ENCODE measurements around the gene NECAP2. TPM values are rescaled to one million over a fixed set of nuclear protein-coding genes. Genes with fewer than 3 reads are reported as not detected.
A peak's percentile ranks its signal among the peaks of the same experiment; 100 is the strongest.
"Not testable (repeated sequence)": the region's sequence is repeated elsewhere in the genome, so short reads cannot be mapped to it uniquely, and the experiment has no call there.

The NECAP2 gene
- total RNA-seq, 2 experiments from 2014 or later, result 123 to 132 TPM

- peaks cover 20% of the 10 kb centered on the region for H3K4me1 Mint-ChIP-seq
- H3K27me3 Mint-ChIP-seq; H3K36me3 Mint-ChIP-seq (ENCODE audit: low read depth); H3K9me3 Mint-ChIP-seq; H3K27ac Mint-ChIP-seq; CTCF ChIA-PET; H3K4me3 Mint-ChIP-seq: not testable (repeated sequence)
- POLR2A ChIA-PET, result interaction anchor here (0.5 kb wide), 1 partner anchor 411 kb away, joined by 3 read pairs; no protein-coding TSS in a partner anchor
- peak; percentile 24 for DNase-seq
These were observed 52.4 kb downstream of the NECAP2 start for GRCh38 chr1:16492937-16493336.

GRCh38 chr1:16493731-16494130 is 53.2 kb downstream of the NECAP2 start:
- DNase-seq; POLR2A ChIA-PET; H3K27ac Mint-ChIP-seq; H3K4me3 Mint-ChIP-seq; H3K36me3 Mint-ChIP-seq (ENCODE audit: low read depth); H3K27me3 Mint-ChIP-seq; H3K9me3 Mint-ChIP-seq: not testable (repeated sequence)
- H3K4me1 Mint-ChIP-seq, result peaks cover 21% of the 10 kb centered on the region
- CTCF ChIA-PET, result interaction anchor here (0.6 kb wide), 1 partner anchor 124 kb away, joined by 3 read pairs; no protein-coding TSS in a partner anchor

GRCh38 chr1:16497474-16497904 is 57.0 kb downstream of the NECAP2 start:
- CTCF ChIA-PET, result interaction anchor here (0.9 to 1.9 kb wide), 2 partner anchors 11 to 57 kb away, joined by 4 to 5 read pairs; partner anchors contain the start of gene NECAP2
- H3K4me3 Mint-ChIP-seq, result peak overlapping the region; percentile 75
- POLR2A ChIA-PET, result interaction anchor here (1.3 to 1.5 kb wide), 2 partner anchors 16 to 57 kb away, joined by 3 to 6 read pairs; partner anchors contain the start of genes NECAP2 and RNU1-1
- H3K9me3 Mint-ChIP-seq; H3K36me3 Mint-ChIP-seq (ENCODE audit: low read depth); H3K27ac Mint-ChIP-seq; H3K27me3 Mint-ChIP-seq; DNase-seq: not testable (repeated sequence)
- peaks cover 21% of the 10 kb centered on the region for H3K4me1 Mint-ChIP-seq

GRCh38 chr1:16498047-16498446 is 57.5 kb downstream of the NECAP2 start:
- Mint-ChIP-seq H3K4me1 (peaks cover 16% of the 10 kb centered on the region), H3K4me3 (peak overlapping the region; percentile 75), H3K27ac (peak overlapping the region; percentile 23)
- not testable (repeated sequence) for H3K27me3 Mint-ChIP-seq; DNase-seq; H3K36me3 Mint-ChIP-seq (ENCODE audit: low read depth); H3K9me3 Mint-ChIP-seq
- CTCF ChIA-PET, result interaction anchor here (1.9 kb wide), 1 partner anchor 58 kb away, joined by 5 read pairs; the partner anchor contains the start of gene NECAP2
- POLR2A ChIA-PET, result interaction anchor here (1.3 to 1.5 kb wide), 2 partner anchors 16 to 130 kb away, joined by 3 to 6 read pairs; partner anchors contain the start of gene RNU1-1

- H3K4me3 Mint-ChIP-seq, result peak overlapping the region; percentile 75
- ChIA-PET CTCF (interaction anchor here (0.6 to 1.9 kb wide), 2 partner anchors 58 to 675 kb away, joined by 5 read pairs; partner anchors contain the start of gene NECAP2), POLR2A (interaction anchor here (1.3 to 1.8 kb wide), 3 partner anchors 15 to 131 kb away, joined by 3 to 8 read pairs (median 6); partner anchors contain the start of gene RNU1-1)
- H3K27ac Mint-ChIP-seq, result no peak overlapping the region
- no peaks in the 10 kb centered on the region for H3K9me3 Mint-ChIP-seq
- DNase-seq, result peak; percentile 86
- no peaks in the 10 kb centered on the region for H3K36me3 Mint-ChIP-seq (ENCODE audit: low read depth)
- peaks cover 11% of the 10 kb centered on the region for H3K27me3 Mint-ChIP-seq
- H3K4me1 Mint-ChIP-seq, result peaks cover 13% of the 10 kb centered on the region
These were observed 58.3 kb downstream of the NECAP2 start for GRCh38 chr1:16498573-16499413.

GRCh38 chr1:16500466-16500865 is 59.9 kb downstream of the NECAP2 start:
- POLR2A ChIA-PET, result interaction anchor here (1.2 to 1.8 kb wide), 2 partner anchors 13 to 148 kb away, joined by 3 to 8 read pairs; partner anchors contain the start of gene FBXO42
- H3K9me3 Mint-ChIP-seq; CTCF ChIA-PET; DNase-seq; H3K36me3 Mint-ChIP-seq (ENCODE audit: low read depth); H3K27ac Mint-ChIP-seq: not testable (repeated sequence)
- Mint-ChIP-seq H3K4me3 (peak overlapping the region; percentile 82), H3K27me3 (peaks cover 11% of the 10 kb centered on the region), H3K4me1 (peaks cover 12% of the 10 kb centered on the region)

GRCh38 chr1:16500975-16501374 is 60.5 kb downstream of the NECAP2 start:
- H3K27ac Mint-ChIP-seq; H3K9me3 Mint-ChIP-seq; H3K36me3 Mint-ChIP-seq (ENCODE audit: low read depth); CTCF ChIA-PET; DNase-seq: not testable (repeated sequence)
- POLR2A ChIA-PET, result interaction anchor here (1.8 kb wide), 1 partner anchor 13 kb away, joined by 8 read pairs; no protein-coding TSS in a partner anchor
- H3K4me1 Mint-ChIP-seq, result peaks cover 12% of the 10 kb centered on the region
- H3K4me3 Mint-ChIP-seq, result peak overlapping the region; percentile 27
- H3K27me3 Mint-ChIP-seq, result peaks cover 11% of the 10 kb centered on the region

- peaks cover 11% of the 10 kb centered on the region for H3K27me3 Mint-ChIP-seq
- DNase-seq; H3K4me3 Mint-ChIP-seq; H3K27ac Mint-ChIP-seq; H3K36me3 Mint-ChIP-seq (ENCODE audit: low read depth); POLR2A ChIA-PET; H3K9me3 Mint-ChIP-seq; CTCF ChIA-PET: not testable (repeated sequence)
- peaks cover 12% of the 10 kb centered on the region for H3K4me1 Mint-ChIP-seq
These were observed 60.9 kb downstream of the NECAP2 start for GRCh38 chr1:16501446-16501845.

GRCh38 chr1:16503494-16503893 is 63.0 kb downstream of the NECAP2 start:
- no peak overlapping the region for H3K4me3 Mint-ChIP-seq
- POLR2A ChIA-PET, result no interaction called here
- H3K36me3 Mint-ChIP-seq (ENCODE audit: low read depth), result peaks cover 6% of the 10 kb centered on the region
- no peak overlapping the region for H3K27ac Mint-ChIP-seq
- H3K4me1 Mint-ChIP-seq, result peaks cover 4% of the 10 kb centered on the region
- peaks cover 14% of the 10 kb centered on the region for H3K27me3 Mint-ChIP-seq
- H3K9me3 Mint-ChIP-seq, result no peaks in the 10 kb centered on the region
- CTCF ChIA-PET, result no interaction called here
- DNase-seq, result no peak

GRCh38 chr1:16505870-16506269 is 65.3 kb downstream of the NECAP2 start:
- CTCF ChIA-PET; H3K4me1 Mint-ChIP-seq; H3K36me3 Mint-ChIP-seq (ENCODE audit: low read depth); H3K9me3 Mint-ChIP-seq; H3K27ac Mint-ChIP-seq; H3K4me3 Mint-ChIP-seq; DNase-seq; POLR2A ChIA-PET: not testable (repeated sequence)
- peaks cover 12% of the 10 kb centered on the region for H3K27me3 Mint-ChIP-seq

GRCh38 chr1:16506364-16507136 is 66.0 kb downstream of the NECAP2 start:
- H3K4me1 Mint-ChIP-seq; POLR2A ChIA-PET; CTCF ChIA-PET; H3K4me3 Mint-ChIP-seq; H3K27me3 Mint-ChIP-seq; H3K9me3 Mint-ChIP-seq; H3K27ac Mint-ChIP-seq; DNase-seq; H3K36me3 Mint-ChIP-seq (ENCODE audit: low read depth): not testable (repeated sequence)

GRCh38 chr1:16508861-16509445 is 68.4 kb downstream of the NECAP2 start:
- CTCF ChIA-PET, result interaction anchor here (0.7 kb wide), 1 partner anchor 12 kb away, joined by 4 read pairs; no protein-coding TSS in a partner anchor
- DNase-seq, result peak; percentile 33
- H3K4me3 Mint-ChIP-seq; H3K4me1 Mint-ChIP-seq; H3K9me3 Mint-ChIP-seq; H3K27ac Mint-ChIP-seq; H3K27me3 Mint-ChIP-seq; H3K36me3 Mint-ChIP-seq (ENCODE audit: low read depth); POLR2A ChIA-PET: not testable (repeated sequence)

Measured in activated CD4-positive, alpha-beta memory T cell treated with anti-CD3 and anti-CD28 coated beads, Interleukin-2, amount 10 ng/mL, durations not matched to agents 7 days and 5 days (primary cell).